GM21786 (cell line): Measurements from ENCODE around the gene DLGAP1.
"Not testable (repeated sequence)": the region's sequence is repeated elsewhere in the genome, so short reads cannot be mapped to it uniquely, and the experiment has no call there.

Experiments used
- ATAC-seq: cut with Tn5 transposase; IDR thresholded peaks from one replicate; pipeline ENCODE4 v1.9.1; 2021; ENCODE audit not compliant: unreplicated experiment

DLGAP1 gene

DNA sequence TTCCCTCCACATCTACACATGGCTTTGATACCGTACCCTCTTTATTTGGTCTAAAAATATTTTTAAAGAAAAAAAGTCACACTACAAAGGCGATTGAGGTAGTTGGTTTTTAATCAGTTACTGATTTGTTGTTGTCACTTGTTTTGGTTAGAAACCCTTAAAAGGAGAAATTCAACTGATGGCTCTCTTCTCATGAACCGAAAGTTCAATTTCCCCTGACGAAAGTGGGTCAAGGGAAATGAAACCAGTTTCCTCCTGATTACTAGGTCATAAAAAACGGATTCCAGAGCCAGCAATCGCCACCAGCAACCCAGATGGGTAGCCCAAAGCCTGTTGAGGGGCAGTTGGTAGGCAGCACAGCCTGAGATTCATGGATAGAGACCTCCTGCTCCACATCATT, 63.2 kb downstream of the DLGAP1 start:
- no peak for ATAC-seq

DNA sequence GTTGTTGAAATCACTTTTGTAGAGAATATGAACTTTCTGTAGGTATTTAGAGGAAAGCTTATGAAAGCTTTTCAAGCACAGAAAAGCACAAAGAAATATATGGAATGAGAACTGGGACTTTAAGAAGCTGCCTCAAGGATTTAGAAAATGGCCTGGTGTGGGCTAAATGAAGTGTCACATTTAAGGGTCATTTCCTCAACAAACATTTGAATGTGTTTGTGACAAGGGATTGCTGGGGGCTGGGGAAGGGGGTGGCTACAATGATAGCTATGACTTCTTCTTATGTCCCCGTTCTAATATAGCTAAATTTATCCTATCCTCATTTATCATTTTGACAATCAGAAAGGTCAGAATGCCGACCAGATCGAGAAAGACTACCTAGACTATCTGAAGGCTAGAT, 69.2 kb downstream of the DLGAP1 start:
- ATAC-seq, result no peak

DNA sequence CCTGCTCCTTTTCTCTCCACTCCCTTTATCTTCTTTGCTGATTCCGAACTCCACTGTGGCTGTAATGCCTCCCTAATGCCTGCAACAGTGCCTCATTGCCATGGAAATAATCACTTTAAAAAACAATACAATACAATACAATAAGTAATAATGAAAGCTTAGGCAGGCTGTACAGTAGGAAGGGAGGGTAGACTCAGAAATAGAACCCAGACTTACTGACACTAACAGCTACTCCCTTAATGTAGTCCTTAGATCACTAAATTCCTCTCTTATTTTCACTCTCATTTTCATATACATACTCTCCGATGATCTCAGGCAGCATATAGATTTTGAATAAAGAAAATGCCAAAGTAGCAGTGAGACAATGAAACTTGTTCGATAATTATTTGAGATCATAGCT, 70.2 kb downstream of the DLGAP1 start:
- no peak for ATAC-seq

DNA sequence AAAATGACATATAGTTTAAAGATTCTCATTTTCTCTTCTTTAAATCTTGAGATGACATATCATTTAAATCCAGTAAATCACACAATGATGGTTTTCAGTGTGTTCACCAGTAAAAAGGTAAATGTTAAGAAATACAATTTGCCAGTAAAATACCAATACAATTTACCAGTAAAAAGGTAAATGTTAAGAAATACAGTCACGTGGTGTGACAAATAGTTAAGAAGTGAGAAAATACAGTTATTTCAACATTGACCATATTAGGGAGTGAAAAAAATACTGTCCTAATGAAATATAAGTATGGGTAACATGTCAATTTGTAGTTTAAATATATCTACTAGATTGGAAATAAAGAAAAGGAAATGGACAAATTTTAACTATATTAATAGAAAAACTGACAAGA, 80.5 kb downstream of the DLGAP1 start:
- no peak for ATAC-seq

DNA sequence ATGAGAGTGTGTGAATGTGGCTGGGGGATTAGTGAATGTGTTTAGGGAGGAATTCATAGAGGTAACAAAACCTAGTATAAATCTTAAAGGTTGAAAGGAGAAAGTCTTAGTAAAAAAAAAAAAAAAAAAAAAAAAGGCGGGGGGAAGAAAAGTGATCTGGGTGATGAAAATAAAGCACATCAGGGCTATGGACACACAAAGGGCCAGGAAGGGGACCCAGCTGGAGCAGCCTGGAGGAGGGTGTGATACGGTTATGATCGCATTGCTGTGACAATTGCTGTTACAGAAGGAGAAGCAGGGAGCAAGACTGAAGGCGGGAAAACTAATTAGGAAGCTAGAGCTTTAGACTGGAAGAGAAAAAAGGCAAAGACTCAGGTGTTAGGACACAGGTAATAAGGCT, 85.4 kb downstream of the DLGAP1 start:
- ATAC-seq, result no peak

DNA sequence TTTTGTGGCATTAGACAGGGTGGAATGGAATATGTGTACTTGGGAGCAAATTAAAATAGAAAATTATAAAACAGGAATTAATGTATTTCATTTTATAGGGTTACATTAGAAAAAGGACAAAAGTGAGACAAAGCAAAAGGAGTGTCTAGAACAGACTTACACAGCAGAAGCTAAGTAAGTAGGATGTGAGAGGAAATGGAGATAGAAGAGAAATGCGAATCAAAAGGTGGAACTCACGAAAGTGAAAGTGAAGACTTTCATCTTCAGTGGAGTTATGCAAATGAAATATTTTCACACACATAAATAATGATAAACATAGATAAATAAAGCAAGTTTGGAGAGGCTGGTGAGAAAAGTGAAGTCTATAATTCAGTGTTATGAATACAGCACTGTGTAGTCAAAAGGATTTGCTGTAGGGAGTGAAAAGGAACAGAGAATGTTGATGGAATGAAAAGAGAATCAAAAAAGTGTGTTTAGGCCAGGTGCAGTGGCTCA, 94.8 kb downstream of the DLGAP1 start:
- ATAC-seq, result no peak

DNA sequence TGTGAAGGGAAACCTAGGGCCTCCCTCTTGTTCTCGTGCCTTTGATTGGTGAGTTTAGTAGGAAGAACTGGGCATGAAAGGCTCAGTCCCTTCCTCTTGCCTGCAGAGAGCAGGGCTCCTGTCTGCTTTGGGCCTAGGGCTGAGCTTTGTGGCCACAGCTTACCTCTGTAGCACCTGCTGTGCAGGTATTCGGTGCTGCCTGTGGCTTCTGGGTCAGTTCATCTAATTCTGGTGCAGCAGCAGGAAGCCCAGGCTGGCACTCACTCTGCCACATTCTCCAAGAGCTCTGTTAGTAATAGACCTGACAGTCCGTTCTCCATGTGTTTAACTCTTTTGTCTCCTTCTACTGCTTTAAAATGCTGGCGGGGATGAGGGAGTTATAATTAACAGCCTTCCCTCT, 96.5 kb downstream of the DLGAP1 start:
- ATAC-seq, result no peak

DNA sequence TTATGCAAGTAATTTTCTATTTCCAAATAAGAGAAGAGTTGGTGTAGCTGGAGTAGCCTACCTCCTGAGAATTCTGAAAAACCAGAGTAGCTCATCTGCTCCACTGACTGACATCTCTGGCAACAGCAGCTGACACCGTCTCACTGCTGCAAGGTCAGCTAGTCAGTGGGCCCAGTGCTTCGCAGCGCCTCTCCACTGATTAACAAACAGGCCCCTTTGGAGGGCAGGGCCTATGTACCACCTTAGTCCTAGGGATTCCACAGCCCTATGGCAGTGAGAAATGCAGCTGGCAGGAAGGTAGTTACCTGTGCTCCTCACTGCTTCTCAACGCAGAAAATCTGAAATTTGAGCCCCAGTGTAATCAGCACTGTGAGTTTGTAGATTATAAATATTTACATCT, 97.5 kb downstream of the DLGAP1 start:
- ATAC-seq, result no peak

DNA sequence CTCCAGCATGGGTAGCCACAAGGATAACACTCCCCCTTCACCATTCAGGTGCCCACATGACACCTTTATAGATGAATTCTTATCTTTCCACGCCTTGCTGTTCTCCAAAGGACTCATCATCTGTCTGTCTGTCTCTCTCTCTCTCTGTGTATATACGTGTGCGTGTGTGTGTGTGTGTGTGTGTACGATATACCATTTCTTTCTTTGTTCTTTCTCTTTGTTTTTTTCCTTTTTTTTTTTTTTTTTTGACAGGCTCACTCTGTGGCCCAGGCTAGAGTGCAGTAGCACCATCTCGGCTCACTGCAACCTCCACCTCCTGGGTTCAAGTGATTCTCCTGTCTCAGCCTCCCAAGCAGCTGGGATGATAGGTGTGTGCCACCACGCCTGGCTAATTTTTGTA, 98.2 kb downstream of the DLGAP1 start:
- no peak for ATAC-seq

DNA sequence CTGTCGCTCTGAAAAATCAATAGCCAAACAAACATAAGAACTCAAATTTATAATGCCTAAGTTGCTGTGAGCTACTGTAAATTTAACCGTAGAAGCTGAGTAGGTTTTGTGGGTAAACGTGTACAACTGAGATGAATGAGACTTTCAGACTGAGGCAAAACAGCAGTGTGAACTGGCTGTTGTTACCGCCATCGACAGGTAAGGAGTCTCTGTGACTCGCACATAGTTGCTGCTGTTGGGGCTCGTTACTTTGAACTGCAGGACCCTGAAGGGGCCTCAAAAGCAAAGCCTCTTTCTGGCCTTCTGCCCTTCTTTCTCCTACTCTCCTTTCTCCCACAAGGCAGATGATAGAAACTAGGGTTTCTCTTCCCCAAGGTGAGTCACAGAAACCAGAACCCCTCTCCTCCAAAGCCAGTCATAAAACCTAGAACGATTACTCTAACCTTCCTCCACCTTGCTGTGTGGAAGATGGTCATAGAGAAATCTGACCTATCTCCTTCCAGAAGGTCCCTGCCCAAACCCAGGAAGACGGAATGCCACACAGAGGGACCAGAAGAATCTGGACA, 101.2 kb downstream of the DLGAP1 start:
- ATAC-seq, result no peak

DNA sequence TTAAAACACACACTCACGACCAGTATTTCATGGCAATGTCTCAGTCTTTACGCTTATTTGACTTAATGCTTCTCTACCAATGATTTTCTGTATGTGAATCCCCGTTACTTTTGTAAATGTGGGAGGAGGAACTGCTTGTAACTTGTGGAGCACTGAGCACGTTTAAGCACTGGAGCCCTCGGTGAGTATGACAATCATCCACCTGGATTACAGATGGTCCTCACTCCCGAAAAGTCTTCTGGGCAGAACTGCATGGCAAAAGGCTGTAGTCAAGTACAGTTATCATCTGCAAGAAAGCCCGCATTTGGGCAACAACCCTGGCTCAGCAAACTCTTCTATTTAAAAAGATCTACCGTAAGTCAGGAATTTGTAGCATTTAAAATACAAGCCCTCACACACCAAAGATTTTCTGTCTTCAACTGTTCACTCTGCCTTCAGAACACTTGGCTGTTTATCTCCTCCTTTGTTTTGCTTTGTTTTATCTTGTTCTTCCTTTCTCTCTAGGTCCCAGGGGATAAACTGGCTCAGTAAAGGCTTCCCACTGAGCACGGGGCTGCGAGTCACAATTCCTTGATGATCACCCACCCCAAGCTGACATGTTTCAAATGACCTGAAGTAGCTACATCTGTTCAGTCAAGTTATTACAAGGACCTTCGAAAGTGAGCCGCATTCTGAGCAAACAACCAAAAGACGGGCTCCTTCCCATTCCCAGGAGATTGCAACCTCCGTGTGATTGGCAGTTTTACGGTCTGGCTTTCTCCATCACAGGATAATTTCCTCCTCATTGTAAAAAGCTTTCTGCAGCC, 102.2 kb downstream of the DLGAP1 start:
- no peak for ATAC-seq

DNA sequence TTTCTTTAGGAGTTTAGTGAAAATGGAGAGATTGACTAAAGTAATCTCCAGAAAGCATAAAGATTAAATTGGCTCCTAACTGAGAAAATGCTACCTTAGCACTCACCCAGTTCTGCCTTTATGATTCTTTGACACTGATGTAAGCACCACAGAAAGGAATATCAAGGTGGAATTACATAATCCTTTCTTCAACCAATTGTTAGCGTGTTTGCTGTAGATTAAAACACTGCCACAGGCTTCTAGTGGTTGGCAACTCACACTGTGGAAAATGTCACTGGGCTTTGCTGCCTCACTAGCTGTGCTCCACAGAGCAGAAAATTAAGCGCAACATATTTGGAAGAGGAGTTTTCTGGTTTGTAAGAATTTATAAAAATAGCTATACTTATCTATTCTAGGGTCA, 104.1 kb downstream of the DLGAP1 start:
- no peak for ATAC-seq

DNA sequence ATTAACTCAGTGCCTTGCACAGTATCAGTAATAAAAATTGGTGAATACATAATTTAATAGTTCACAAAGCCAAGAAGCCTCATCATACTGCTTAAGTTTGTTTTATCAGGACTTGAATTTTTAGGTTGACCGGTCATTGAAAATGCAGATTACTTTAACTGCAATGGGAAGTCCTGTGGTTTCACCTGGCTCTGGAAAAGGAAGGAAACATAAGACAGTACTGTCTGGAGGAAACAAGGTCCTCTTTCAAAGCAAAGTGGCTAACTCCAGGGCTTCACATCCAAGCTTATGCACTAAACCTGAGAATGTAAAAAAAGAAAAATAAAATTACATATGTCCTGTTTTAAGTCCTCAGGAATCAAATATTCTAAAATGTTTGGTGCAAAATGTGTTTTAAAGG, 119.7 kb downstream of the DLGAP1 start:
- ATAC-seq, result no peak

DNA sequence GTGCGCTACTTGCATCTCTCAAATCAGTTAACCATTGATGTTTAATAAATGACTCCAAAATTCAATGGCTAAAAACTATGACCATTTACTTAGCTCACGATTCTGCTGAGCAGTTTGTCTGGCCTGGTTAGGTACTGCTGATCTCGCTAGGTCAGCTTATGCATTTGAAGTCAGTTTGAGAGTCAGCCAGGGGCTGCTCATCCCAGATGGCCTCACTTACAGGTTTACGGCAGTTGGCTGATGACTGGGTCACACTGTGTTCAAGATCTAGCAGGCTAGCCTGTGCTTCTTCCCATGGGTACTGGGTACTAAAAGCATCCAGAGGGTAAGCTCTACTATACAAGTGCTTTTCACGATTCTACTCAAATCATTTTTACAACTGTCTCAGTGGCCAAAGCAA, 122.1 kb downstream of the DLGAP1 start:
- ATAC-seq, result no peak

DNA sequence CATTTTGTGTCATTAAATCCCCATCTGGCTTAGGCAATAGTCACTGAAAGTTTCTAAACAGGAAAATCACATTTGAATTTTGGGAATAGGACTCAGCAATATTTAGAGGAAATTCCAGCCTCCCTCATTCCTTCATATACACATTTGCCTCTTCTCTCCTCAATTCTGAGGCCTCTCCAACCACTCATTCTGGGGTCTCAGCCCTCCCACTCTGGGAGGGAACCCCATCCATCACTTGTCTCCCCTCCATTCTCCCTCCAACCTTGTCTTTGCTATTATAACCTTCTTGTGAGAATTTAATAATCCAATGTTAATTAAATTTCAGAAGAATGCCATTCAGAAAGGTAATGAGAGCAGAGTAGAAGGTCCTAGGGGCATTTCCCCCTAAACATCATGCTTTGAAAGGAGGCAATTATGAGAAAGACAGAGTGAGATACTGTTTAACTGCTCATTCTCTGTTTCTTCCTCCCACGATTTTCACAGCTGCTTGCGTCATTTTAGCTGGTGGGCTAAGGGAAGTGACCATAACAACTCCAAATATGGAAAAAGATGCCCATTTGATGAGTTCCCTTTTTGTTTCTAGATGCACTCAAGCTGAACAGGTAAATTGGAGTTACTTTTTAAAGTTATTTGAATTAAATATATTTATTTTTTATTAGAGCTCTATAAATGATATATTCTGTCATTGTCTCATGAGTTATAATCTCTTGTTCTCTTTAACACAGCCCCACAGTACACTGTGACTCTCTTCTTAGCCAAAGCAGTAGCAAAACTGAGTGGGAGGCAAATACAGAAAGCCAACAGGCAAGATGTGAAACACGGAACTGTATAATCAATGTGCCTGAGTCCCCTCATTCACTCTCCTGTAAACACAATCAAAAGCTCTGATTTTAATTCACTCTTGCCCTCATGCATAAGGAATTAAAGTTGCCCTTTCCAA, 135.1 kb downstream of the DLGAP1 start:
- peak; percentile 67 for ATAC-seq

DNA sequence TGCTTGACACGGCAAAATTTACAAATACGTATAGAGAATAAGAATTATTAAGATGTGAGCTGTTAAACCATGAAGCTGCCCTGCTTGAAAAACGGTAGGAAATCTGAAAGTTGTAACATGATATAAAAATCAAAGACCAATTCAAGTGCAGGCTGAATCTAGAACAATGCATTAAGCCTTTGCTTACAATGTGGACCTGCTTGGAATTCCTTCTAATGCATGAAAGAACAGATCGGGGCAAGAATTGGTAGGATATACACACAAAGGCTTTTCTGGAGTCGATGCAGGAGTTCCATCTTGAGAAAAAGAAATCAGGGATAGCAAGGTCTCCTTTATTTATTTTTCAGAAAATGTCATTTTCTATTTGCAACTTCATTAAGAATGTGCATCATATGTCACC, 136.8 kb downstream of the DLGAP1 start:
- ATAC-seq, result no peak

DNA sequence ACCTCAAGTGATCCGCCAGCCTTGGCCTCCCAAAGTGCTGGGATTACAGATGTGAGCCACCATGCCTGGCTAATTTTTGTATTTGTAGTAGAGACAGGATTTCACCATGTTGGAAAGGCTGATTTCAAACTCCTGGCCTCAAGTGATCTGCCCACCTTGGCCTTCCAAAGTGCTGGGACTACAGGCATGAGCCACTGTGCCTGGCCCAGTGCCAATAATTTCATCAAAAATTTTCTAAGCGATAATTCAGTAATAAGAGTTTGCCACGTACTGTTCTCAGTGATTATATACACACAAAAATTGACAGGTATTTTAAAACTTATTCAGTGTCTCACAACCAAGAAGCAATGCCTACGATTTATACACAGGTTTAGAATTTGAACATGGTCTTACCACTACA, 143.2 kb downstream of the DLGAP1 start:
- ATAC-seq, result not testable (repeated sequence)

DNA sequence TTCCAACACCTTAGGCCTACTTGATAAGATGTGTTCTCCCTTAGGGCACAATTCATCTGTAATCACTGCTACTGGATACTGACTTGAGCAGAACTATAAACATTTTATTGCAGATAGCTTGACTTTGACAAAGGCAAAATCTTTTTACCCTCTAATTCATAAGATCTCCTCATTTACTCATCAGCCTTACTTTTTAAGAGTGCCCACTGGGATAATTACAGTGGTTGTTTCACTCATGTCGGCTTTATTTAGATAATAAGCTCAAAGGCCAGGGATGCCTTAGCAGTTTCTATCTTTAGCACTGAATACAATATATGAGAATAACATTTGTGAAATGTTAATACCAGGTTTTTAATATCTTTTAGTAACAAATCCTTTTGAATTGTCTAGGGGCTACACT, 144.0 kb downstream of the DLGAP1 start:
- ATAC-seq, result no peak

DNA sequence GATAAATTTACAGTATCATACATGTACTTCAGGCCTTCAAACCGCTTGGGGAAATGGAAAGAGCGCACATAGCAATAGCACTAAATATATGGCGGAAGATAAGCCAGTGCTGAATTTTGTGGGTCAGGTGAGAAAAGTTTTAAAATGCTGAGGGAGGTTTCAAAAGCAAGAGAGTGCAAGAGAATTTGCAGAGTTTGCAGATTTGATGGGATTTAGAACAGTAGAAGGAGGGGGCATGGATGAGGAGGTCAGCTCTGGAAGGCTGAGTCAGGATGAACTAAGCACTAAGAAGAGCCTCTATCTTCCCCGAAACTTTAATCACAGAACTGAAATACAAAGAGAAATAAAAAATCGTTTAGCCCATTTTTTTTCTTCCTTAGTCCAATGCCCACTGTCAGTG, 145.9 kb downstream of the DLGAP1 start:
- ATAC-seq, result no peak

DNA sequence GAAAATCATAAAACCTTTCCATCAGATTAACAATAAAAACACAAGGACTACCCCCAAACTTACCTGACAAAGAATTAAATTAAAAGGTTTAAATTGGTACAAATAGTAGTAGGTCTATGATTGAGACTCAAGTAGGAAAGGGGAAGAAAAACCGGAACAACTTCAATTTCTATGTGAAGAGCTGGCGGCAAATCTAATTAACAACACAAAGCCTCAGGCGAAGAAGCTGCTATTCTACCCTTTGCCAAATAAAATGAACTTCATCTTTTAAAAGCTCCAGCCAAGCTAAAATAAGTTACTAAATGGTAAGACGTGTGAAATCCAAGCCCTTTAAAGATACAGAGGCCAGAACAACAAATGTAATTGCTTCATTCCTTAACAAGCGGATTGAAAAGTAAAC, 146.5 kb downstream of the DLGAP1 start:
- no peak for ATAC-seq

DNA sequence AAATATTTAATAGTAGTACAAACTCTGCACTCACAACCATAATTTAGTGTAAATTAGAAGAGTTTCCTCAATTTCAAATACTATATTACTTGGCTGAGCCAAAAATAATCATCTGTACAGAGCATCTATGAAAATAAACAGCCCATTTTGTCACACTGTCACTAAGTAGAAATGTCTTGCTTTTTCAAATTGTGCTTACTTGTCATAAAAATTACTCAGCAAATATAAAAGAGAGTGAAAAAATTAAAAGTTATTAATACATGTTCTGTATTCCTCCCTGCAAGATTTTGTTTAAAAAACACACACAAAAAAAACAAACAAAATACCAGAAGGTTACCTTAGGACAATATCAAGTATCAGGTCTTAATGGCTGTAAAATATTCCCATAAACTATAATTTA, 155.7 kb downstream of the DLGAP1 start:
- no peak for ATAC-seq

DNA sequence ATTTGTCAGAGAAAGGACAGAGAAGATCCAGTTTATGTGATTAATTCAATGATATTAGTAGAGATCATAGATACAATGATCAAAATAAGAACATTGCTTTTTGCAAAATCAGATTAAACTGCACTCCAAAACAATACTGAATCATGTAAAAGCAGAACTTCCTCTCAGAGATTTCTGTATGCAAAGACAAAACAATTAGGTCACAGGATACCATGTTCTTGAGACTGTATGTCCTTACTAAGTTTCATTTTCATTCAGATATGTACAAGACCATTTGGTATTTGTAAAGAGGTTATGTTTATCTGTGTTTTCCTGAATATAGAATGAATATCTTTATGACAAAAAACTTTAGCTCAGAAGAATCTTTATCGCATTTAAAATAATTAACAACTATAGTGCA, 161.8 kb downstream of the DLGAP1 start:
- ATAC-seq, result peak; percentile 45
